Right cardiac atrium (tissue), 5 donors: ENCODE results near the gene CYB5RL. TPM values are rescaled to one million over a fixed set of nuclear protein-coding genes. Genes with fewer than 3 reads are reported as not detected.

Source experiments
- ATAC-seq, 2 donors: fragments of 200-7000 bp; cut with Tn5 transposase; one replicate each; pipeline versions ENCODE4 v1.8.0 to v1.9.1; 2020; ENCODE audit warnings: moderate library complexity in 2 of 2, mild to moderate bottlenecking in 1 of 2
- DNase-seq, 3 donors: peaks; one replicate each; pipeline ENCODE4 v3.0.0-alpha.2; 2020
- H3K27ac ChIP-seq: one replicate; pipeline ENCODE4 v1.5.1; 2013; ENCODE audit warnings: mild to moderate bottlenecking, low read length, control low read depth, moderate library complexity
- H3K27me3 ChIP-seq: one replicate; pipeline ENCODE4 v1.6.1; 2013; ENCODE audit not compliant: control insufficient read depth, insufficient read depth
- H3K4me1 ChIP-seq: one replicate; pipeline ENCODE4 v1.6.1; 2013; ENCODE audit warnings: low read length; ENCODE audit not compliant: control insufficient read depth, insufficient read depth
- H3K4me3 ChIP-seq: one replicate; pipeline ENCODE4 v1.5.1; 2013; ENCODE audit warnings: low read length, control low read depth
- H3K9me3 ChIP-seq: one replicate; pipeline ENCODE4 v1.6.1; 2013; ENCODE audit warnings: low read length; ENCODE audit not compliant: control insufficient read depth
- WGBS: extraction: QIAGEN DNeasy Blood & Tissue Kit; methylation state at CpG from one replicate; pipeline ENCODE4 v1.1.7; 2013; 5-methylcytosine and 5-hydroxymethylcytosine counted together
- intact Hi-C, 4 donors: fragments of 100-400 bp; cut with DNase I; formaldehyde crosslinking; loops; one replicate each; pipeline versions ENCODE4 v1.11.0 to v1.14.0; 2022 to 2023
- polyA plus RNA-seq: library from polyadenylated mRNA; stranded (reverse); fragments of 200-250 nt; gene quantifications from one replicate; pipeline ENCODE4 v1.2.3, GENCODE V29; 2013
- total RNA-seq, 4 donors: library from RNA; stranded (reverse); fragmentation: NEBNext Ultra II Directional; extraction: Animal tissue kit (Norgen Biotek cat#: 25700); gene quantifications; one replicate each; pipeline ENCODE4 v1.2.1, GENCODE V29; 2021
- donor health status: healthy with polysubstance abuse.
- donor health status: DM: no; HTN: yes; CAD: no.
- donor health status: DM: no; HTN: no; CAD: no.
- donor health status: DM: no; HTN: yes; CAD: no; lungs with severe emphysema.
- donor health status: DM: yes; HTN: yes; CAD: no.

Gene CYB5RL
- total and polyA plus RNA-seq, 5 donors, result 3.0 to 6.4 (median 5.0) TPM

GRCh38 chr1:54225986-54226559 is 26.2 kb upstream of the CYB5RL start:
- no peaks in the 10 kb centered on the region for H3K9me3 ChIP-seq
- H3K27me3 ChIP-seq, result no peaks in the 10 kb centered on the region
- intact Hi-C loops, result no loop called here
- 89% methylated on average over 20 of the region's 20 CpGs for WGBS
- DNase-seq, result peak in 1 of 3 donors; percentile 41
- no peak overlapping the region for H3K27ac ChIP-seq
- no peak for ATAC-seq
- no peaks in the 10 kb centered on the region for H3K4me1 ChIP-seq
- no peak overlapping the region for H3K4me3 ChIP-seq

DNA sequence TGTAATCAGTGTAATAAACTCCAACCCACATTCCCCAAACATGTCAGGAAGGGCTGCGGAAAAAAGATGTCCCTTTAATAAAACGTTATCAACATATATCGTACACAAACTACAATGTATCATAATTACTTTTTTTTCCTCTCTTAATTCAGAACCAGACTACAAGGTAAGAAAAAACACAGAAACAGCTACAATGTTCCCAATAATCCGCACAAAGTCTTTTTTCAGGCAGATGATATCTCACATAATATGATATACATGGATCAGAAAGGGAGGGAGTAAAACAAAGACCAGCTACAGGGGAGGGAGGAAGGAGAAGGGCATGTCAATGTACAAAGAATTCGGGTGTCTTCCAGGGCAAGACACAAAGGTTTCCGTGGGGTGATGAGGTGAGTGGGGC is 25.5 kb upstream of the CYB5RL start:
- no peaks in the 10 kb centered on the region for H3K27me3 ChIP-seq
- H3K9me3 ChIP-seq, result no peaks in the 10 kb centered on the region
- DNase-seq (no peak), ATAC-seq (no peak)
- 87% methylated on average over 6 of the region's 6 CpGs for WGBS
- H3K4me1 ChIP-seq, result no peaks in the 10 kb centered on the region
- intact Hi-C loops, result no loop called here
- H3K27ac ChIP-seq, result no peak overlapping the region
- no peak overlapping the region for H3K4me3 ChIP-seq

- intact Hi-C loops, result no loop called here
- no peak for DNase-seq
- H3K4me1 ChIP-seq, result peaks cover 2% of the 10 kb centered on the region
- no peak overlapping the region for H3K27ac ChIP-seq
- no peak overlapping the region for H3K4me3 ChIP-seq
- H3K9me3 ChIP-seq, result no peaks in the 10 kb centered on the region
- WGBS, result 84% methylated on average over 6 of the region's 6 CpGs
- H3K27me3 ChIP-seq, result no peaks in the 10 kb centered on the region
- no peak for ATAC-seq
Observed at GRCh38 chr1:54224233-54224632, 24.4 kb upstream of the CYB5RL start.

GRCh38 chr1:54223441-54224202 is 23.8 kb upstream of the CYB5RL start:
- 92% methylated on average over 16 of the region's 16 CpGs for WGBS
- intact Hi-C loops, result no loop called here

GRCh38 chr1:54222711-54223110 is 22.9 kb upstream of the CYB5RL start:
- Histone ChIP-seq H3K4me1 (peaks cover 2% of the 10 kb centered on the region), H3K9me3 (no peaks in the 10 kb centered on the region), H3K27me3 (no peaks in the 10 kb centered on the region), H3K4me3 (no peak overlapping the region), H3K27ac (no peak overlapping the region)
- DNase-seq (no peak), ATAC-seq (no peak)
- 66% methylated on average over 6 of the region's 6 CpGs for WGBS
- intact Hi-C loops, result no loop called here

More at GRCh38 chr1:54223441-54224202, 23.8 kb upstream of the CYB5RL start:
- Histone ChIP-seq H3K9me3 (no peaks in the 10 kb centered on the region), H3K4me3 (no peak overlapping the region), H3K27ac (no peak overlapping the region), H3K4me1 (peaks cover 2% of the 10 kb centered on the region), H3K27me3 (no peaks in the 10 kb centered on the region)
- DNase-seq, result no peak
- no peak for ATAC-seq

DNA sequence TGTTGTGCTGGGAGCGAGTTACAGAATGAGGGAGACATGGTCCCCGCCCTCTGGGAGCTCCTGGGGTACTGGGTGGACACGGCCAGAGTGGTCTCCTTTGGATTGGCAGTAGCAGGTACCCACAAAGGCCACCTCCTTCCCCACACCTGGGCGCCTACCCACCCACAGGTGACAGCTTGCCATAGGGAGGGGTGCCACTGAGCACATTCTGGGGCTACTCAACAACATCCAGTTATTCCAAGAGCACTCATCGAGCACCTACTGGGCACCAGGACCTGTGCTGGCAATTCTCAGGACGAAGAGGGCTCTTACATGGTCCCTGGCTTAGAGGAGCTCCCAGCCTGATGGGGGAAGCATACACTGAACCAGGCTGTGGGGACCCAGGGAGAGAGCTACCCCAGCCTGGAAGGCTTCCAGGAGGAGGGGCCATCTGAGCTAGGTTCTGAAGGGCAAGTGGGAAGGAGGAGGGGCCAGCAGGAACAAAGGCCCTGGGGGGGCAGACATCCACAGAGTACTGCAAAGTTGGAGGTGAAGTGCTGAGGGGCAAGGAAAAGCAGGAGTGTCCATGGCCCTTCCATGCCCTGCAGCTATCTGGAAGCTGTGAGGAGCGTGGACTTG is 22.1 kb upstream of the CYB5RL start:
- ATAC-seq, result no peak
- Histone ChIP-seq H3K4me3 (no peak overlapping the region), H3K27me3 (no peaks in the 10 kb centered on the region), H3K9me3 (no peaks in the 10 kb centered on the region), H3K27ac (no peak overlapping the region), H3K4me1 (peaks cover 2% of the 10 kb centered on the region)
- intact Hi-C loops, result no loop called here
- no peak for DNase-seq
- whole genome bisulfite sequencing, result 95% methylated on average over 7 of the region's 7 CpGs

DNA sequence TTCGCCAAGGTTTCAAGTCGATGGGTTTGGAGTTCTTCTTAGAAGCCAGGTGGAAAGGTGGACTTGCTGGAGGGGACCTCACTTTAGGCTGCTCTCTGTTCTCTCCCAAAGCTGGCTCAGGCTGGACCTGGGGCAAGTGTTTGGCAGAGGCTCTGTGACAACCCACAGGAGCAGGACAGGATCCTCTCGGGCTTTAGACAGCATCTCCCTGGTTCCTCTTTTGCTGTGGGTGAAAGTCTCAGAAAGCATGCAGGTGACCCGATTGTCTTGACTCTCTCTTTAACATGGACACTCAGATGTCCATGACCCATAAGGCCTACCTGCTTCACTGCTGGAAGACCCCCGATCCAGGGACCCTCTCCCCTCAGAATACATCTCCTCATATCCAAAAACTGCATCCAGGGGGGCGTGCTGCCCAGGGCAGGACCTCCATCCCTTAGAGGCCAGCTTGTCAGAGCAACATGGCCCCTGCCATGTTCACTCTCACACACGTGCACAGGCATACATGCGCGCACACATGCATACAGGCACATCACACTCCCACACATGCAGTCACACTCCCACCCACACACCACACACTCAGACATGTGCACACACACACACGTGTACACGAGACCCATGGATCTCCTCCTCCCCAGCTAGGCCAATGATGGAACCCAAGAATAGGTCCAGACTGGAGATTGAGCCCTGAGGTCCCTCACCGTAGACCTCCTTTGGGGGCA is 21.4 kb upstream of the CYB5RL start:
- Histone ChIP-seq H3K4me1 (peaks cover 2% of the 10 kb centered on the region), H3K4me3 (no peak overlapping the region), H3K9me3 (no peaks in the 10 kb centered on the region), H3K27me3 (no peaks in the 10 kb centered on the region), H3K27ac (no peak overlapping the region)
- intact Hi-C loops, result no loop called here
- ATAC-seq, result no peak
- DNase-seq, result no peak
- WGBS, result 88% methylated on average over 12 of the region's 12 CpGs

GRCh38 chr1:54220004-54220811 is 20.4 kb upstream of the CYB5RL start:
- intact Hi-C loops, result no loop called here
- Histone ChIP-seq H3K9me3 (no peaks in the 10 kb centered on the region), H3K4me3 (no peak overlapping the region), H3K4me1 (peaks cover 2% of the 10 kb centered on the region), H3K27me3 (no peaks in the 10 kb centered on the region), H3K27ac (peak overlapping the region; percentile 37)
- WGBS, result 36% methylated on average over 18 of the region's 18 CpGs
- peak; percentile 69 to 86 (median 83) for DNase-seq
- peak; percentile 59 to 74 for ATAC-seq

- DNase-seq (no peak), ATAC-seq (no peak)
- 48% methylated on average over 3 of the region's 3 CpGs for WGBS
- Histone ChIP-seq H3K4me3 (no peak overlapping the region), H3K9me3 (no peaks in the 10 kb centered on the region), H3K27ac (no peak overlapping the region), H3K4me1 (peaks cover 2% of the 10 kb centered on the region), H3K27me3 (no peaks in the 10 kb centered on the region)
- intact Hi-C loops, result no loop called here
Observed at GRCh38 chr1:54219688-54220003, 19.8 kb upstream of the CYB5RL start.

DNA sequence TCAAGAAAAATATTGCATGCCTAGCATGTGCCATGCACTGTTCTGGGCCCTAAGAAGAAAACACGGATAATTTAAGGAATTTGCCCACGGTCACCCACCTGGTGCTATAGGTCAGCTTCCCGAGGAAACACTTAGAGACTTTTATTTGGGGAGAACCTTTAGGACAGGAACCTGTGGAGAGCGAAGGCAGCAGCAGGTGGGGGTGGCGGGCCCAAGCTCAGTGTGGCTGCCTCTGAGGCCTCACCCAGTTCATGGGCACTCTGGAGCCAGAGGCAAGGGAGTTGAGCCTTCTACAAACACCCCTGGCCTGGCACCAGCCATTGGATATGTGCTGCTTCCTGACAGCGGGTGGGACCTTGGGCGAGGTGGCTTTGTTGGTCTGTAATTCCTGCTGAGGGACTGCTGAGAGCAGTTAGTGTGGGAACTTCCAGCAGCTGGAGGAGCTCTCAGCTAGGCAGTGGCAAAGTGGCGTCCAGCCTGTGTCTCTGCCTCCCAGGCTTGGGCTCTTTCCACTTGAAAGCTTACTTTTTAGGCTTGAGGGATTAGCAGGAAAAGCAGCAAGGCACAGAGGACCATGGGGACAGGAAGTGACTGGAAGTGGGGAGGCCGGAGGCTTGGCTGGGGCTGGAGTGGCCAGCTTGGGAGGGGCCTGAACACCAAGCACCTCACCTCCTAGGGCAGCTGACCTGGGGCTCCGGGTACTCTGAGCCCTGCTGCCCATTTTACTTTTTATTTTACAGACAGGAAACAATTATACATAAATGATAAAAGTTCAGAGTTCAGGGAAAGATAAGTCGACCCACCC is 19.3 kb upstream of the CYB5RL start:
- Histone ChIP-seq H3K4me3 (no peak overlapping the region), H3K9me3 (no peaks in the 10 kb centered on the region), H3K4me1 (peaks cover 2% of the 10 kb centered on the region), H3K27me3 (no peaks in the 10 kb centered on the region), H3K27ac (peak overlapping the region; percentile 15)
- ATAC-seq (peak in 1 of 2 donors; percentile 30), DNase-seq (peak in 2 of 3 donors; percentile 54 to 62)
- WGBS, result 68% methylated on average over 11 of the region's 11 CpGs
- intact Hi-C loops, result no loop called here
